Ramos (cell line): Measurements from ENCODE around the gene PTGER2.

Experiments used
- in situ Hi-C: fragments of 300-500 bp; cut with MboI; formaldehyde crosslinking; loops from one replicate; pipeline ENCODE4 v1.14.3; 2022; ENCODE audit warnings: low sequenced_read_pairs; ENCODE audit not compliant: unreplicated experiment

PTGER2 gene

DNA sequence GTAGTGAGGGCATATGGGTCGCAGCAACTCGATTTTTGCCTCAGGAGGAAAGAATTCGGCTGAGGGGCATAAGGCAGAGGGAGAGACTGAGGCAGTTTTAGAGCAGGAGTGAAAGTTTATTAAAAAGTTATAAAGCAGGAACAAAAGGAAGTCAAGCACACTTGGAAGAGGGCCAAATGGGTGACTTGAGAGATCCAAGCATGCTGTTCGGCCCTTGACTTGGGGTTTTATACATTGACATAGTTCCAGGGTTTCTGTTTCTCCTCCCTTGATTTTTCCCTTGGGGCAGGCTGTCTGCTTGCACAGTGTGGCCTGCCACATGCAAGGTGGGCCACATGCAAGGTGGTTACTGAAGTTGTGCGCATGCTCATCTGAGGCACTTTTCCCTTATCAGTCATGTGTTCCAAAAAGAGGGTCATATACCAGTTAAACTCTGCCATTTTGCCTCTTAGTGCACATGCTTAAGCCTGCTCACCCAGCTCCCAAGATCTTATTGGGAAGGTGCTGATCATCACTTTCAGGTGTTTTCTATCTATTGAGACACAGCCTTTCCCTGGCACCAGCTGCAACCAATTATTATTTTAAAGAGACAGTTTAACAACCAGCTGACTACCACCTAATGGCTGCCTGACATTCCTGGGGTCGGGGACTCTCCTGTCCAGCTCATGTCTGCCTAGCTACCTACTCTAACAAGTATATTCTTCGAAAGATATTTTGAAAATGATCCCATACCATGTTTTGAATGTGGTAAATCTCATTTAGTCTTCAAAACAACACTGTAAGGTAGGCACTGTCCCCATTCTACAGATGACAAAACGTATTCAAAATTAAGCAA is 19.9 kb downstream of the PTGER2 start:
- in situ Hi-C loops, result no loop called here

DNA sequence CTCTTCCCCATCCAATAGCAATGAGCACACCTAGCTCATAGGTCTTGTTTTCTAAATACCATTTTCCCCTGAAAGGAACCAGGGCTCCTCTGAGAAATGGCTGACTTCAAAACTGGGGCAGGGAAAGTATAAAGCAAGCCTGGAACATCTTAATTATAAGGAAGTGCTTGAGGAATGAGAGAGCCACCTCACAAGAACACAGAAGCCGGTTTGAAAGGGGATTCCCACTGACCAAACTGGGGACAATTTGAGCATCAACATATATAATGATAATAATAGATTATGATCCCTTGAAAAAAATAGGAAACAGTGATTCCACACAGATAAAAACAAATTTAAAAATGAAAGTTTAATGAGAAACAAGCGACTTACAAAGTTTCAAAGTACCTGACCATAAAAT is 22.1 kb downstream of the PTGER2 start:
- in situ Hi-C loops, result no loop called here

DNA sequence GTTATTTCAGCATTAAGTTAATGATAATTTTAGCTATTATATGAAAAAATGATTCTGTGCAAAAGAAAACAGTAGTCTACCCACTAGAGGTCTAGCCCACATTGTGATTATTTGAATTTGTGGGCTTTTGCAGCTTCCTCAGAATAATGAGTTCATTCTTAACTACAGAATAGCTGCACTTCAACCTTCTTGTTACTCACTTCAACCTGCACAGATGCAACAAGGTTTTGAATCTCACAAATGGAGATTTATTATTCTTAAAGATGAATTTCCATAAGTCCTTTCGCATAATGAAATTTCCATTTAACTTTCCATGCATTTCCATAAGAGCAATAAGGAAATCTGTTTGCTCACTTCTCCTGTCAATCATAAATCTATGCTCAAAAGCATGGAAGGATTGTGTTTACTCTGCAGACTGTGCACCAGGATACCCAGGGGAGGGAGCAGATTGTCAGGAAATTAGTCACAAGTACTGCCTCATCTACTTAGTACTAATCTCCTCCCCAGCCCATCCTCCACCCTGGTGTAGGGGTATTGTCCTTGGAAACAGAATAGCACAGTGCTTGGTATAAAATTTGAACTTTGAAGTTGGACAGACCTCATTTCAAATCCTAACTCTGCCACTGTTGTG is 24.1 kb downstream of the PTGER2 start:
- in situ Hi-C loops, result no loop called here

DNA sequence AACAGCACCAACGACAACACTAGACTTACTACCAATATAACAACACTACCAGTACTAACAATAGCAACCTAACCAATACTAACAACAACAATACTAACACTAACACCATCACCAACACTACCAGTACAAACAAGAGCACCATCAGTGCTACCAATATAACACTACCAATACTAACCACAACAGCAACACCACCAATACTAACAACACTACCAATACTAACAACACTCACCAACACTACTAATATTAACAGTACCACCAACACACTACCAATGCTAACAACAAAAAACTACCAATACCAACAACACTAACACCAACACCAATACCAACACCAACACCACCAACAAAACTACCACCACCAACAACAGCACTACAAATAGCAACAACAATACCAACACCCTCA is 25.1 kb downstream of the PTGER2 start:
- in situ Hi-C loops, result no loop called here

DNA sequence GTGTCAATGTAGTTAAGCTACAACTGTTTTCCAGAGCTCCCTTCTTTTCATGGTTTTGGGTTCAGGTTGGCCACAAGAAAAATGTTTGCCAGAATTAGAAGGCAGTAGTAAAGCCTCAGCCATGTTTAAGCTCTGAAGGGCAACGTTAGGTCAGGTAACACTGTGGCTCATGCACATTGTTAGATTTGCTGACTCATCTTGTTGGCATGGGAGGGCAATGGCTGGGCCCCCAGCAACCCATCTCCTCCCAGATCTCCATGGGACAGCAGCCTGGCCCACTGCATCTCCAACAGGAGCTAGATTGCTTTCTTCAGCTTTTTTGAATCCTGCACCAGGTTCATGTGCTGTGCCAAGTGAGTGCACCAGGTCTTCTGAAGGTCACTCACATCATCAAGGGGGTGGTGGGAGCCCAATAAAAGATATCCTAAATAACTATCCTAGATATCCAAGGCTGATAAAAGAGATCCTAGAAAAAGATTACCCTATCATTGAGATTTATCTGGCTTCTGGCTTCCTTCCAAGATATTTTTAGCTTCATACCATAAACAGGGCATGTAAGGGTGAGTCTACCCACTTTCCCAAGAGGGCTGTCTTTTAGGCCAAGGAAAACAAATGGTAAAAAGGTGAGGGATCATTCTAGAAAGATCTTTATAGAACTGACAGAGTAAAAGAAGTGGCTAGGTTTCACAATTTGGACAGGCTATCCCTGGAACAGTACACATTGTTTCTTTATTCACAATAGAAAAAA is 28.9 kb downstream of the PTGER2 start:
- in situ Hi-C loops, result no loop called here

DNA sequence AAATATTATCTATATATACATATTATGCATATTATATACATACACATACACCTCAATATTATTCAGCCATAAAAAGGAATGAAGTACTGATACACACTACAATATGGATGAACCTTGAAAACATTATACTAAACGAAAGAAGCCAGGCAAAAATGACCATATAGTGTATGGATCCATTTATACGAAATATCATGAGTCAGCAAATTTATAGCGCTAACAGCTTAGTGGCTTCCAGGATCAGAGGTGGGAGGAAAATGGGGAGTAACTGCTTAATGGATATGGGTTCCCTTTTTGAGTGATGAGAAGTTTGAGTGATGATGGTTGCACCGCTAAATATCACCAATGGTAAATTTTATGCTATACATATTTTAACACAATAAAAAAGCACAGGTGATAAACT is 32.7 kb downstream of the PTGER2 start:
- in situ Hi-C loops, result no loop called here

DNA sequence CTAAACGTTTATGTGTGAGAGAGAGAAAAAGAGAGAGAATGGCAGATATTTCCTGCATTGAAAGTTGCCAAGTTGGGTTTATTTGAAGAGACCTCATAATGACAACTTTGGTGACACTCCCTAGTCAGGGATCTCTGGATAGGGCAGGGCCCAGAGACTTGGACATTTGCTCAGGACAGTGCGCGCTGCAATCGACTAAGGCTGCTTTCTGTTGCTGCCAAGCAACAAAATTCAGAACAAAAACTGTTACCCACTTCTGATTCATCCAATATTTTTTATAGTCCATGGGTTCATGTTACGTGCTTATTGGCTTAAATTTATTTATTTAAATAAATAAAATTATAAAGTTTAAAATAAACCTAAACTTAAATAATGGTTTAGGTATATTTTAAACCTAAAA is 34.2 kb downstream of the PTGER2 start:
- in situ Hi-C loops, result no loop called here

DNA sequence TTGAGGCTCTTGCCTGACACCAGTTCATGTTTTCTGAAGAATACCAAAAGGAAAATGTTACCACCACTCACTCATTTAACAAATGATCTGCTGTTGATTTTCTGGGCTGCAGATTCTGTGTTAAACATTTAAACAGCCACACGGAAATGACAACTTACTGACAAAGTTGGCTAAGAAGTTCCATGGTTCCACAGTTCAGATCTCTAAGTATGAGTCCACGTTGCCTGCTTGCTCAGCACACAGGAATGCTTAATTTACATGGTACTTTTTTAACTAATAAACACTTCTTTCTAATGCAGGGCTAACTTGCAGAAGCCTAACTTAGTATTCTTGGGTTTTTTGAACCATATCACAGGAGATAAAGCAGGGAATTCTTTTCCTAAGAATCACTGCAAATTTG is 34.7 kb downstream of the PTGER2 start:
- in situ Hi-C loops, result no loop called here

DNA sequence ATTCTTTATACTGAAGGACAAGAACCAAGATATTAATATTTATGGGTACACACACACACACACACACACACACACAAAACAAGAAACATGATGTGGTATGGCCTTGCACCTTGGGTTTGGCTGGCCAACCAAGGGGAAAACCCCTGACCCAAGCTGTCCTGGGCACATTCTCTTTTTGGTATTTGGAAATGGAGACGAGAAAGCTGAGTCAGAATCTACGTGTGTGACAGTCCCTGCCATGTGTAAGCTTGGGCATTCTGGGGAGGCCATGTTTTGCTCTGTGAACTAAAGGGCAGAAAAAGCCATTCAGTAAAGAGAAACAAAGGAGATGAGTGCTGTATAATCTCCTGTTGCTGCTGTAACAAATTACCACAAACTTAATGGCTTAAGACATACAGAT is 35.6 kb downstream of the PTGER2 start:
- in situ Hi-C loops, result no loop called here

DNA sequence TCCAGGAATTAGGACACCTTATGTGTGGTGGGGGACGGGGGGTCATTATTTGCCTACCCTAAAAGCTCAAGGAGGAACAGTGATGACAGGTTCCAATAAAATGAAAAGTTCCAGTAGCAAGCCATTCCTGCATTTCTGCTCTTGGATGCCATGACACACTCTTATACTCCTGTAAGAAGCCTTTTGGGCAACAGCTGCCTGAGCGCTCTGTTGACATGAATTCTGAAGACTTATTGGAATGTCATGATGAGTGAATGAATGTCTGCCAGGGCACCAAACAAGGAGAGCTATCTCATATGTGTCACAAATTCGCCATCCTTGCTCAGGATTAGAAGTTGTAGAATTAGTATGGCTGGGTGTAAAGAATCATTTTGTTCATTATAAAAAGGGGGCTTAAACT is 36.3 kb downstream of the PTGER2 start:
- in situ Hi-C loops, result no loop called here

DNA sequence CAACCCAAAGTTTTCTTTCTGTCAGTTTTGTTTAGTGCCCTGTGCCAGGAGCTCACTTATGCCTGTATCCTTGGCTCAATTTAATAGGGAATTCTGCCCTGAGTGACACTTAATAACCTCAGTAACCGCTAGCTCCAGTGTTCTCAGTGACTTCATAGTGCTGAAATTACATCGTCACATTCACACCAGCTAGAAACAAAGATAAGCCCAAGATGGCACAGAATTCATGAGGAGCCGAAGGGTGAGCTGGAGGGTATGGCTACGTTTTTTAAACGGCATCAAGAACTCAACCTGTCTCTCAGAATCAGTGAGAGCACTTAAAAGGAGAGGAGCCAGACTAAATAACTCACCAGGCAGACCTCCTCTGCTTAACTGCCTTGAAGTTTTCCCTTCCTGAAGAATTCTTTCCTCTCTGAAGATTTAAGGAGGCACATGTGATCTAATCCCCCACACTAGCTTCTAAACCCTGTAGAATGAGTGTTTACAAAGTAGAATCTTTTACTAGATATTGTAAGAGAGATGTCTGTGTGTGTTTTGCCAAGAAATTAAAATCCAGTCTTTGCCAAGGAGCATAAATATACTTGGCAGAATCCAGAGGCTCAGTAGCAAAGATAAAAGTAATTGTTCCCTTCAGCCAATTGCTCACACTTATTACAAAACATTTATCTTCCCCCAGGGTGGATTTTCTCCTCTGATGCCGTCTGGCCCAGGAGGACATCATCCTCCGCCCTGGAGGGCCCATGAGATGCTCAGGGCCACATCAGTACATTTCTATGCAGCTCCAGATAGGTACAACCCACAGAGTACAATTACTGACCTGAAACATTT is 37.3 kb downstream of the PTGER2 start:
- in situ Hi-C loops, result no loop called here

DNA sequence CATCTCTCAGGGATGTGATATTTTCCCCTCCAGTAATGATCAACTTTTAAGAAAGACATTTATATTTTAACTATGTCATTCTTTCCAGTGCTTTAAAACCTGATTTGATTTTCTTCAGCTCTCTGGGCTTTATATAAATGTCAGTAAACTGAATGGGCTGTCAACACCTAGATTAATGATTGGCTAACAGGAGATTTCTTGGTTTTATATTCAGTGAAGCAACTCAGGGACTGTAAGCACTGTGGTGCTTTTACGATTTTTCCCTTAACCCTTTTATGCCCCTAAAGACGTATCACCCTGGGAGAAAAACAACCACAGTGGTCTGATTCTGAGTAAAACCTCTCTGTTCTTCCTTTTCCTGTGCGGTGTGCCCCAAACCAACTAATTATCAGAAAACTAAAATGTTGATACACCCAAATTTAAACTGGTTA is 38.0 kb downstream of the PTGER2 start:
- in situ Hi-C loops, result no loop called here

DNA sequence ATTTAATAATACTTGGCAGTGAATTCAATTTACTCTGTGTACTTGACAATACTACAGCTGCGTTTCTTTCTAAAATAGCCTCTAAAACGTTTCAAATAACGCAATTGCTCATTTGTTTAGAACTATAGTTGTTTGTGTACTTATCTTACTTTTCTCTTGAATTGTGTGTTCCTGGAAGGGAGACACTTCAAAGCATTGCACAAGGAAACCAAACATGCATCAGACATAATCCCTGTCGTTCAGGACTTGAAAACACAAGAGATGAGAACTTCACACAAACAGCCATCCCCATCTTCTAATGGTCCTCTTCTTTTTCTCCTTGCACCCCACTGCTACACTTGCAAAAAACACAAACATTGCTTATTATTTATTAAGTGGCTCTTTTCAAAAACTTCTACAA is 38.5 kb downstream of the PTGER2 start:
- in situ Hi-C loops, result no loop called here

DNA sequence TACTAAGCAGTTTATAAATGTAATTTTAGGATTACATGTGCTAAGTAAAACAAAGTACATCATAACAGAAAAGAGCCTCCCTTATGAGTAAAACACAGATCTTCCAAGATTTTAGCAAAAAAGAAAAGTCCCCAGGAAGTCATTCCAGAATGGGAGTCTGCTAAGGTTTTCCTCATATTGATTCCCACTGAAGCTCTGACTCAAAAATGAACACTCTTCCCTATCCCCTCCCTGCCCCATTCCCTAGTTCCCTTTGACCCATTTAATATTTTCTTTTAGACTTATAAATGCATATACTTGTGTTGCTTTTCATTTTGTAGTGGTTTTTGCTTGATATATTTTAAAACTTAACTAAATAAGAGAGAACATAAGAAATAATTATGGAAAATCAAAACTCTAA is 40.1 kb downstream of the PTGER2 start:
- in situ Hi-C loops, result no loop called here

DNA sequence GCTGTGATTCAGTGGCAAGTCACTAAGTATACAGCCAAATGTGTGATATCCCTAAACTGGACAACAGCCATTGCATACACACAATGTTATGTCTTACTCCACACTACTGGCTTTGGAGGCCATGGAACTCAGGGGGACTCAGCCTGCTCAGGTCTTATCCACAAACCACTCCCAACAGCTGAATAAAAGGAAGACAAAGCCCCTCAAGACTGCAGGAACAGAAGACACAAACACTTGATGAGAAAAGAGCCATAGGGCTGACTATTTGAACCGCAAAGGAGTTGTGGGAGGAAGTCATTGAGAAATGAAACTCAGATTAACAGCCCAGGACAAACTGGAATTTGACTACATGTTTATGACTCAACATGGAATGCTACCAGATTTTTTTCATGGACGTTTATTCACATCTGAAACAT is 40.9 kb downstream of the PTGER2 start:
- in situ Hi-C loops, result no loop called here

DNA sequence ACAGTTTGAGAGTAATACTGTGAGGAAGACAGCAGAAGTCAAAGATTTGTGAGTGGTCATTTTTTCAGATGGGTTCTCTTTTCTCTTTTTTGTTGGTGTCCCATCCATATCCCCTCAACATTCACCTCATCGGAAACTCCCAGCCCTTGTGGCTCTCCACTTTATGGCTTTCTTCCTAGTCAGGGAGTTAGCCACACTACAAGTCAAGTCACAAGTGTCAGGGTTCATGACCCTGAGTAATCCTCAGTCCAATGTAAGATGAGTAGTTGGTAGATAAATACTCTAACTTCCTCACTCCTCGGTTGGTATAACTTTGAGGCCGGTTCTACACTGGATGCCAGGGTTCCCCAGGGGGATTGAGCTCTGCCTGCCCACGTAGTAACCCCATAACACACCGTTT is 41.4 kb downstream of the PTGER2 start:
- in situ Hi-C loops, result no loop called here

DNA sequence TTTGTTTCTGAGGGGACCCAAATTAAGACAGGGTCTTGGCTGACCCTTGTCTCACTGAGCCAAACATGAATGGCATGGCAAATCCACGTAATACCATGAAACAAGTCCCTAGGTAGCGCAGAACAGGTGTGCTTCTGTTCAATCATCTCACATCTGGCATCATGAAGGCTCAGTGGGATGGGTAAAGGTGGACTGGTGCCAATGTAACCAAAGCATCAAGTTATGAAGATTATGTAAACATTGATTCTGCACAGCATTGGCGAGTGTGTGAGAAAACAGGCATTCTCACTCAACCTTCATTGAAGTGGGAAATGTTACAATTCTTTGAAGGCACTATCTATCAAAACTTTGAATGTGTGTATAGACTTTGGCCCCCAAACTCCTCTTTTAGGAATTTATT is 41.9 kb downstream of the PTGER2 start:
- in situ Hi-C loops, result no loop called here

DNA sequence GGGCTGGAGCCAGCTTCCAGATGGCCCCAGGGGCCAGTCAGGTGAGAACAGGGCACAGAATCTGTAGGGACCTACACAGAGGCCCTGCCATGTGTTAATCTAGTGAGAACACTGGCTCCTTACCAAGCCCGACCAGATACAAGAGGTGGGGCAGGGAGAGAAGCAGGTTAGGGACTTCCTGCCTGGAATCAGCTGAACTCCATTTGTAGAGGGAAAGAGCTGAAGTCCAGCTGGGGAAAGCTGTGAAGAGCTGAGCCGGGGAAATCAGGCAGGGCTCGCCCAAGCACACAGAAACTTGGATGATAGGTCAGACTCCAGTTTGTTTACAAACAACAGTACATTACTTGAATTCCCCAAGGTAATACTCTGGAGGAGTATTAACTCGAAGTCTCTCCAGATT is 46.7 kb downstream of the PTGER2 start:
- in situ Hi-C loops, result no loop called here

DNA sequence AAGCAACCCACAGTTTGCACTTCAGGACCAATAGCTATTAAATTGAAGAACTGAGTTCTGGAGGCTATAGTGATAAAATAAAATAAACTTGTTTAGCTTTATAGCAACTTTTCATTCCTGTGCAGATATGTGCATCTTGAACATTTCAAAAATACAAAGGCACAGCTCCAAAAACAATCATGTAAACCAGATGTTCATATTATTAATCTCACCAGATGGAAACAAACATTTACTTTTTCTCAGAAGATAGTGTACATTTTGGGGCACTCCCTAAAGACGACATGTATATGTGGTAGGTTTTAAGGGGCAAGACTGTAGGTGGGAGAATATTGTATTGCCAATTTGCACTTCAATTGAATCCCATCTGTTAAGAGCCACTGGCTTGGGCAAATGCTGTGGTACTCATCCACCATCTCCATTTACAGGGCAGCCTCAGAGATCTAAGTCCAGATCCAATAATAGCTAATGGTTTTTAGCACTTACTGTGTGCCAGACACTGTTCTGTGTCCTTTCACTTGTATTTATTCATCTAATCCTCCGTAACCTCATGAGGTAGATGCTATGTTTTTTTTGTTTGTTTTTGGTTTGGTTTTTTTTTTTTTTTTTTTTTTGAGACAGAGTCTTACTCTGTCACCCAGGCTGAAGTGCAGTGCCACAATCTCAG is 49.1 kb downstream of the PTGER2 start:
- in situ Hi-C loops, result no loop called here

DNA sequence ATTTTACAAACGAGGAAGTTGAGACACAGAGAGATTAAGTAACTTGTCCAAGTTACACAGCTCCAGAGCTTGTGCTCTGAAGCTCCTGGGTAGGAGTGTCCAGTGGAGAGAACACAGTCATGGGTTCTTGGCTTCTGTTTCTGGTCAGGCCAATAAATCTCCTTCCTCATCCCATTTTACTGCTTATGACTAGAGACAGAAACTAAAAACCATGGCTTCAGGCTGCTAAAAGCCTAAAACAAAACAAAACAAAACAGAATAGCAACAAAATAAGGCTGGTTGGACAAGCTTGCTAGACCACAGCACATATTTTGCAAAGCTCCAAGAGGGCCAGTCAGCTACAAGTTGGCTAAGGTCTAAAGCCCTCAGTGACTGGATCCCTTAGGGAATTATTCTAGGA is 49.8 kb downstream of the PTGER2 start:
- in situ Hi-C loops, result no loop called here
